HG03342 (cell line): ENCODE data around the gene RALGAPB.
"Not testable (repeated sequence)": the region's sequence is repeated elsewhere in the genome, so short reads cannot be mapped to it uniquely, and the experiment has no call there.

Source experiments
- ATAC-seq: cut with Tn5 transposase; IDR thresholded peaks from one replicate; pipeline ENCODE4 v1.9.1; 2021; ENCODE audit warnings: mild to moderate bottlenecking, moderate library complexity; ENCODE audit not compliant: unreplicated experiment

RALGAPB gene

DNA sequence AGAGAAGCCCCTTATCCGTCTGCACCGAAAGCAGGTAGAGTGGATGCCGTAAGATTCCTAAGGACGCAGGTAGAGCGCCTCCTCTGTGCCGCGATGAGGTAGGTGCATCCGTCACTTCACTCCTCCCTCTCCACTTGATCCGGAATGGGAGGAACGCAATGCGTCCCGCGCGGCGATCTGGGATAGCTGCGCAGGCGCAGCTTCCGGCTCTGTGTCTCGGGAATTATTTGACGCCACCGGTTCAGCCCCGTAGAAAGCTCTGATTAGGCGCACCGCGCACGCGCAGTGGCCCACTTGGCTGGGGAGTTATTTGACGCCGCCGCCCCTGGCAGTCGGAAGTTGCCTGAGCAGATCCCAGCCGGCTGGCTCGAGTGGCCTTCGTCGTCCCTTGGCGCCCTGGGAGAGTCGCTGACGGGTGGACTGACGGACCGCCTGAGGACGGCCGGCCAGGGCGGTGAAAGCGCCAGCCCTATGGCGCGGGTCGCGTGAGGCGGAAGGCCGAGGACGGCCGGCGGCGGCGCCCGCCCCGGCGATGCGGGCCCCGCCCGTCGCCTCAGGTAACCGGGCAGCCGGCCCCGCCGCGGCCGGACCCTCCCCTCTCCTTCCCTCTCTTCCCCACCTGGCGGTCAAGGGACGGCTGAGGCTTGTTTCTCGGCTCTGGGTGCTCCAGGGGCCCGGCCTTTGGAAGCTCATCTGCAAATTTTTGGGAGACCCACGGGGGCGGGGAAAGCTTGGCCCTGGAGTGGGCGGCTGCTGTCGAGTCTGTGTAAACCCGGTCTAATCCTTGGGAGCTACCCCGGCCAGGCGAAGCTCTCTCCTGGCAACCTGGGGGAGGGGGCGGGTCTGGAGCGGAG, at the start of gene RALGAPB:
Gene RALGAPB (plus strand): TSS at position 331 of the 854 bp plus-strand sequence. CDS start 15,590 bp downstream, outside the sequence.
- ATAC-seq = peak; percentile 83

- ATAC-seq = no peak
Measured at GRCh38 chr20:38423541-38423940, 49.1 kb upstream of the RALGAPB start.

DNA sequence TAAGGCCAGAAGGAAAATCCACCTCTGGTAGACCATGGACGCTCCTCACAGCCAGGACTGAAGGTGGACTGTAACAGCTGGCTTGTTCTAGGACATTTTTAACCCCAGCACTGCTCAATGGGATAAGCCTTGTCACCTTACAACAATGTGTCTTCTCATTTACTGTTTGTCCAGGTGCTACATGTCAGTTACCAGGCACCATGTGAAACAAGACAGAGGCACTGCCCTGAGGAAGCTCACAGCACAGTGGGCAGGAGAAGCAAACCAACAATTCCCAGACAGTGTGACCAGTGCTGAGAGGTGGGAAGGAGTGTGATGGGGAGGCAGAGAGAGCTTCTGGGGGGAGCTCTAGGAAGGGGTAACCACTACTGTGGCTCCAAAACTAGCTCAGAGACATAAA, 48.2 kb upstream of the RALGAPB start:
- ATAC-seq = no peak

- ATAC-seq = no peak
Measured at GRCh38 chr20:38426006-38426897, 46.4 kb upstream of the RALGAPB start.

DNA sequence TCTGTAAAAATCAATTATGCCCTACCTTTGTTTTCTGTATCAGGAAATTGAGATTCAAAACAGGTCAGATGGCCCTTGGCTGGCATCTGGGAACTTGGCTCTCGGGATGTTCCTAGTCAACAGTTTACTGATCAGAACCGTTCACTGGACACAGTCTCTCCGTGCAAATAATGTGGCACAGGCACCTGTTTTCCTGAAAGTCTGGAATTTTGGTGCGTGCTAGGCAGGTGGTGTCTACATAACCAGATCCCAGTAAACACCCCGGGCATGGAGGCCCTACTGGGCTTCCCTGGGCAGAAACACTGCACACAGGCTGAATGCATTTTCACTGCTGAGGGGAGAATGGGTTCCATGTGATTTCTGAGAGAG, 45.0 kb upstream of the RALGAPB start:
- ATAC-seq = no peak

- ATAC-seq = no peak
Measured at GRCh38 chr20:38428800-38429199, 43.8 kb upstream of the RALGAPB start.

GRCh38 chr20:38429301-38429700, 43.3 kb upstream of the RALGAPB start:
- ATAC-seq = no peak

- ATAC-seq = no peak
Measured at GRCh38 chr20:38430679-38431325, 41.8 kb upstream of the RALGAPB start.

- ATAC-seq = no peak
Measured at GRCh38 chr20:38432292-38432691, 40.4 kb upstream of the RALGAPB start.

DNA sequence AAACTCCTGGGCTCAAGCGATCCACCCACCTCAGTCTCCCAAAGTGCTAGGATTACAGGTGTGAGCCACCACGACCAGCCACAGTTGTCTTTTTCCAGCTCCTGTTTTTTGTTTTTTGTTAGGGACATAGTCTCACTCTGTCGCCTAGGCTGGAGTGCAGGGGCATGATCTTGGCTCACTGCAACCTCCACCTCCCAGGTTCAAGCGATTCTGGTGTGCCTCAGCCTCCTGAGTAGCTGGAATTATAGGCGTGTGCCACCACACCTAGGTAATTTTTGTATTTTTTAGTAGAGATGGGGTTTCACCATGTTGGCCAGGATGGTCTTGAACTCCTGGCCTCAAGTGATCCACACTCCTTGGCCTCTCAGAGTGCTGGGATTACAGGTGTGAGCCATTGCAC, 39.8 kb upstream of the RALGAPB start:
- ATAC-seq = not testable (repeated sequence)

DNA sequence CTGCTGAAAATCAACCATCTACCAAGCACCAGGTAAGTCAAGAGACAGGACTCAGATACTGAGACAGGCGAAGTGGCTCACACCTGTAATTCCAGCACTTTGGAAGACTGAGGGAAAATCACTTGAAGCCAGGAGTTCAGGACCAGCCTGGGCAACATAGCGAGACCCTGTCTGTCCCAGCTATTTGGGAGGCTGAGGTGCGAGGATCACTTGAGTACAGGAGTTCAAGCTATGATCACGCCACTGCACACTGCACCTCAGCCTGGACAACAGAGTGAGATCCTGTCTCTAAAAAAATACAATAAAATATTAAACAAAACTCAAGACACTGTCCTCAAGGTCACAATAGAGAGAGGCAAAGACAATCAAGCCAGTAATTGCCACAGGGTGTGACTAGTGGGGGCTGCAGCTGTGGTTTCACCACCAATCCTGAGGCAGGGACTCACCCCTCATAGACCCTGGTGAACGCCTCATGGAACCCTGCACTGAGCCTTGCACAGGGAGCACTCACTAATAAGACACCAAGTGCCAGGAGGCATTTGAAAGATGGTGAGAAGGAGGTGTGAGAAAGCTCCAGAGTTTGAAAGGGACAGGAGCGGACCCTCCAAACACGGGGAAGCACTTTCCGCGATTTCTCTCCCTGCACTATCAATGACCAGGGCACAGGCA, 39.2 kb upstream of the RALGAPB start:
- ATAC-seq = no peak

- ATAC-seq = no peak
Measured at GRCh38 chr20:38434301-38434741, 38.3 kb upstream of the RALGAPB start.

GRCh38 chr20:38434770-38435554, 37.7 kb upstream of the RALGAPB start, which contains the start of gene SNHG17:
Gene SNHG17 (minus strand): TSS chr20:38435328.
- no peak for ATAC-seq

DNA sequence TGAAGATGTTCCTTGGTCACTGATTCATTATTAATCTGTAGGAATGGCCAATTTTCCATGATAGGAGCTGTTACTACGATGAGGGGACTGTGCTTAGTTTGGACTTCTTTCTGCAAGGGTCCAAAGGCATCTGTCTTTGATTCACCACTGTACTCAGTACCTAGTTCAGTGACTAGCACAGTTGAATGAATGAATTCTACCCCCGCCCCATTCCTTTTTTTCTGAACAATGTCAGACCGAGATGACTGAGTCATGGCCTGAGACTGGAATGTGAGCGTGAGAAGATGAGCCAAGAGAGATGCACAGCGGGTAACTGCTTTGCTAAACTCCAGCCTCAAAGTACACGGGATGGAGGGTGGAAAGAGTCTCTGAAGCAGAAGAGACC, 37.1 kb upstream of the RALGAPB start:
- ATAC-seq = no peak

DNA sequence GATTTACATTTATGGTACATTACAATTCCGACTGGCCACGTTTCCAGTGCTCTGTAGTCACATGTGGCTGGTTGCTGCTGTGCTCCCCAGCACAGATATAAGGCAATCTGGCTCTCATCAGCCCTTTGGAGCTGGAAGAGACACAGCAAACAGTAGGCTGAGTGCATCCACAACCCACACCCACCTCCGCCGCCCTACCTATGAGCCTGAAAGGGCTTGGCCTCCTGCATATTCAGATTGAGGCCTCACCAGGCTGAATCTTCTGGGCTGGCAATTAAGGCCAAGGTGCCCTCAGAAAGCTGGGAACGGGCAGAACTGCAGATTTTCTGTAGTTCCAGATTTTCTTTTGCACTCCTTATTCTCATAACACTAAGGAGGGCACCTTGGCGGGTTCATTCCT, 34.8 kb upstream of the RALGAPB start:
- no peak for ATAC-seq

DNA sequence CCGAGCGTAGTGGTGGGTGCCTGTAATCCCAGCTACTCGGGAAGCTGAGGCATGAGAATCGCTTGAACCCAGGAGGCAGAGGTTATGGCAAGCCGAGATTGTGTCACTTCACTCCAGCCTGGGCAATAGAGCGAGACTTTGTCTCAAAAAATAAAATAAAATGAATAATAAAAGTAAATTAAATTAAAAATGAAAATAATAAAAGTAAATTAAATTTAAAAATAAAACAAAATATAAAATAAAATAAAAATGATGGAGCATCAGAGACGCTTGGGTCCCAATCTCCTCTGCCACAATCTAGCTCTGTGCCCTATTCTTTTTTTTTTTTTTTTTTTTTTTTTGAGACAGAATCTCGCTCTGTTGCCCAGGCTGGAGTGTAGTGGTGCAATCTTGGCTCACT, 31.5 kb upstream of the RALGAPB start:
- ATAC-seq = not testable (repeated sequence)

GRCh38 chr20:38441916-38442315, 30.7 kb upstream of the RALGAPB start:
- no peak for ATAC-seq

- no peak for ATAC-seq
Measured at GRCh38 chr20:38445381-38445796, 27.3 kb upstream of the RALGAPB start.

GRCh38 chr20:38445901-38446425, 26.7 kb upstream of the RALGAPB start:
- ATAC-seq = no peak
